Measurements from ENCODE around the gene CNBP.

GRCh38 chr3:129131465-129132088, 52.1 kb downstream of the CNBP start:
- no peak for TF ChIP-seq ZFX (IDR thresholded peaks at IDR 0.05; ENCODE audit: borderline replicate concordance)
- TF ChIP-seq CTCF (IDR thresholded peaks at IDR 0.05) = no peak
